Peyer's patch (tissue), 4 donors: Measurements from ENCODE around the gene GGCX.

Experiments
- CTCF ChIP-seq, 6 experiments: fragments of 450-650 bp in 4 of 6; fragments of 200-600 bp in 2 of 6; sonication (generic) in 1 of 6; IDR thresholded peaks; one replicate each; pipeline ENCODE4 v1.5.1; 2017 to 2019; ENCODE audit warnings: antibody characterized with exemption in 6 of 6, mild to moderate bottlenecking in 3 of 6, moderate library complexity in 1 of 6
- POLR2A ChIP-seq, 2 donors: fragments of 450-650 bp; IDR thresholded peaks; one replicate each; pipeline ENCODE4 v1.5.1; 2017; ENCODE audit warnings: antibody characterized with exemption in 2 of 2, mild to moderate bottlenecking in 2 of 2, moderate library complexity in 2 of 2

GRCh38 chr2:85497944-85498630, 63.2 kb downstream of the GGCX start:
- no peak for TF ChIP-seq CTCF (IDR thresholded peaks at IDR 0.05)
- TF ChIP-seq POLR2A (IDR thresholded peaks at IDR 0.05), result no peak
